GM19324 (cell line): ENCODE results near the gene ZNF853.
A peak's percentile ranks its signal among the peaks of the same experiment; 100 is the strongest.
"Not testable (repeated sequence)": the region's sequence is repeated elsewhere in the genome, so short reads cannot be mapped to it uniquely, and the experiment has no call there.

Source experiments
- ATAC-seq: cut with Tn5 transposase; IDR thresholded peaks from one replicate; pipeline ENCODE4 v1.9.1; 2021; ENCODE audit warnings: mild to moderate bottlenecking, moderate library complexity; ENCODE audit not compliant: unreplicated experiment, low FRiP score

Gene ZNF853

DNA sequence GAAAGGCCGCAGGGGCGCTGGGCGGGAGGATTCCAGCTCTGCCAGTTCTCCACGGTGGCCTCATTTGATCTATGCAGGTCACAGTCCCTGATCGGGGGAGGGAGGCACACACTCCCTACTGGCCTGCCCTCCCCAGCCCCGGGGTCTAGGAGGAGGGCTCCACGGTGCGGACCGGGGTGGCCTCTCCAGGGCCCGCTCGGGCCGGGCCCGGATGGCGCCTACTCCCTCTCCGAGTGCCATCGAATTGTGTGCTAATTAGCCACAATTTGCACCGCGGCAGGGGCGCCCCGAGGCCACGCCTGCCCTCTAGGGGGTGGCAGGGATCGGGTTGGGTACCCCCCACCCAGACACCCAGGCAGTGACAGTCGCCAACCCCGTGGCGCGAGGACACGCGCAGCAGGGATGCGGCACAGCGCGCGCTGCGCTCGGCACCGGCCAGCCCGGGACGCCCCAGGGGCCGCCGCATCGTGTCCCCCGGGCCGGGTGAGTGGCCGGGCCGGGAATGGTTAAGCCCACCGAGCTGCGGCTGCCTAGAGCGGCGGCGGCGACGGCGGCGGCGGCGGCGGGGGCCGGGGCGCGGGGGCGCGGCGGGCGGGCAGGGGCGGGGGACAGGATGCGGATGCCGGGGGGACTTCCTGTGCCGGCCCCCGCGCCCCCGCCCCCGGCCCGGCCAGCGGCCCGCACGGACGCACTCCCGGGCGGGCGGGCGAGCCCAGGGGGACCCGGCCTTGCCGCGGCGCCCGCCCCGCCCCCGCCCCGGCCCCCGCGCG is at the start of gene ZNF853:
ZNF853 (plus strand) TSS at position 658 of the 770 bp plus-strand sequence. CDS start 565 bp downstream, outside the sequence.
- ATAC-seq: no peak

DNA sequence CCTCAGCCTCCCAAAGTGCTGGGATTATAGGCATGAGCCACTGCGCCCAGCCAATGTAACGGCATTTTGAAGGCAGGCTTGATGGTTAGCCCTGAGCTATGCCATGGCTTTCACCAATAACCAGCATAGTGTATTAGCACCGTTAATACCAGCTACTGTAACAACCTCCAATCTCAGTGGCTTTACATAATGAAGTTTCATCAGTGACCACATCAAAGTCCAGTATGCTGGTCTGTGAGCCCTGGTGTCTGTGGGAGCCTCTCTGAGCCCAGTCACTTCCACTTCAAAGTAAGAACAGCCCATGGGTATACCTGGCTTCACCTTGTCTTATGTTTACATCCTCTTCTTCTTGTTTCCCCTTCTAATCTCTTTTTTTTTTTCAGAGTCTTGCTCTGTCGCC is 49.8 kb upstream of the ZNF853 start:
- no peak for ATAC-seq

DNA sequence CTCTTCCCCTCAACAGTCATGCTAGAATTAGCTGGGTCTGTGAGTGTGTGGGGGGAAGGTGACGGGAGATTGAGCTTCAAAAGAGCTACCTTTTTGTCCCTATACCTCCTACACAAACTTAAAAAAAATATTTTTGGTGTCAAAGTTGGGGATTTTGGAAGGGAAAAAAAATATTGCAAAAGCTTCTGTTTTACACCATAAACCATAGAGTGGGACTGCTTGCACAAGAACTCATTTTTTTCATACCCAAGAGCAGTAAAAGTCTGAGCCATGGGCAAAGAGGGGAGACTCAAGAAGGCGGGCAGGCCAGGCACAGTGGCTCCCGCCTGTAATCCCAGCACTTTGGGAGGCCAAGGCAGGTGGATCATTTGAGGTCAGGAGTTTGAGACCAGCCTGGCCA is 47.5 kb upstream of the ZNF853 start:
- no peak for ATAC-seq

DNA sequence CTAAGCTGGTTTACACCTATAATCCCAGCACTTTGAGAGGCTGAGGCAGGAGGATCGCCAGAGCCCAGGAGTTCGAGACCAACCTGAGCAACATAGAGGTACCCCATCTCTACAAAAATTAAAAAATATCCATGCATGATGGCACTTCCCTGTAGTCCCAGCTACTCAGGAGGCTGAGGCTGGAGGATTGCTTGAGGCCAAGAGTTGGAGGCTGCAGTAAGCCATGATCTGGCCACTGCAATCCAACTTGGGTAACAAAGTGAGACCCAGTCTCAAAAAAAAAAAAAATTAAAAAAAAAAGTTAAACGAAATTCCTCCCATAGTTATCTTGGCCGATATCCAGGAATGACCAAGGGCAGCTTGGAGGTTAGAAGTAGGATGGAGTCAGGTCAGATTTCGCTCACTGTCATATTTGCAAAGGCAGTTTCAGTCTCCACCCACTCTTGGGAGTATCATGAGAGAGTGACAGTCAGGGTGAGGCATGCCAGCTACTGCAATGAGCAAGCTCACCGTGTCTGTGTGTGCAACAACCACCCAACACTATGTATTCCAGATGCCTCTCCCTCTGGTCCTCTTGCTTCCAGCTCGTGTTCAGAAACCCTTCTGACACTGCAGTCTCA is 44.1 kb upstream of the ZNF853 start:
- no peak for ATAC-seq

DNA sequence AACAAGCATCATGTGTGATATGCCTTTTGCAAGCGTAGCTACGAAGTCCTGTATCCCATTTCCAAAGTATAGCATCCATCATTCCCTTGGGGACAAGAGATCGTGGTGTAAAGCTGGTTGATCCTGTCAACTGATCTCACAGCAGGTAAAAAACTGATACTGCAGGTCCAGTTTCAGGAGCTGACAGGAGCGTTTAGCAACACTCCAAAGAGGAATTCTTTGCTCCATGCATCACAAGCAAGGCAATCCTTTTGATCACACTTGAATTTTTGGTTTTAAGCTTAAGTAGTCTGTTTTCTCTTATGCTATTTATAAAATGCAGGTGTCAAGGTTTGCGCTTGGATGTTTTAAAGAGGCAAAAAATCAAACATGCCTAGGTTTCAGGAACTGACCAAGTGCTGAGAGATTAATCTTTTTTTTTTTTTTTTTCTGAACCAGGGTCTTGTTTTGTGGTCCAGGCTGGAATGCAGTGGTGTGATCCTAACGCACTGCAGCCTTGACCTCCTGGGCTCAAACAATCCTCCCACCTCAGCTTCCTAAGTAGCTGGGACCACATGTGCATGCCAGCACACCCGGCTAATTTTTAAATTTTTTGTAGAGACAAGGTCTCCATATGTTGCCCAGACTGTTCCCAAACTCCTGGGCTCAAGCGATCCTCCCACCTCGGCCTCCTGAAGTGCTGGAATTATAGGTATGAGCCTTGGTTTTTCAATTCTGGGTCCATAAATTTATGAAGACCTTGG is 40.0 kb upstream of the ZNF853 start:
- ATAC-seq: no peak

DNA sequence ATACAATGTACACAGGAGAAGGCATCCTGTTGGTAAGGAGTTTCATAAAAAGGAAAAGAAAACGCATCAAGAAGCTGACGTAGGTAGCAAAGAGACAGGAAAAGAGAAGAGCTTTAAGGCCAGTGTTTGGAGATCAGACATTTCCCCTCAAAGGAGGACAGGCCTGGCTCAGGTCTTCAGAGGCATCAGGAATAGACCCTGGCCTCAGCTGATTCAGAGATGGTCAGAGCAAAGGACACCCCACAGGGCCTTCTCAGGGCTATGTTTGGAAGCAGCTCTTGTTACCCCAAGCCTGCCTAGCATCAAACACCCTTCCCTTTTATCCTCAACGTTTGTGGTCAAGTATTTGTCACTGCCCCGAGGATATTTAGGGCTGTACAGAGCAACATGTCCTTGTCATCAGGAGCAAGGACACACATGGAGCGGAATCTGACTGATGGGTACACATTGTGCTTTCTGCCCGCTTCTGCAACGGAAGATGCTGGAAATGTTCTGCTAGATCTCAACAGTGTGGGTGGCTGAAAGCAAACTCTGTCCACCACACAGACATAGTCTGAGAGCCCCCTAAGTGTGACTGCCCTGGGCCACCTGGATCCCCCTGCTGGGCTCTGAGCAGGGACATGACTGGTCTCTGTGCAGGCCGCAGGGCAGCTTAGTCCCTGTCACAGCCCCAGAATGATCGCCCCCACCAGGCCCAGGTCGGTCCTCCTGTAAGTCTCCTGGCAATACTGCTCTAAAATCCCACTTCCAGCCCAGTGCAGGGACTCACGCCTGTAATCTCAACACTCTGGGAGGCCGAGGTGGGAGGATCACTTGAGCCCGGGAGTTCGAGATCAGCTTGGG is 39.2 kb upstream of the ZNF853 start:
- no peak for ATAC-seq

DNA sequence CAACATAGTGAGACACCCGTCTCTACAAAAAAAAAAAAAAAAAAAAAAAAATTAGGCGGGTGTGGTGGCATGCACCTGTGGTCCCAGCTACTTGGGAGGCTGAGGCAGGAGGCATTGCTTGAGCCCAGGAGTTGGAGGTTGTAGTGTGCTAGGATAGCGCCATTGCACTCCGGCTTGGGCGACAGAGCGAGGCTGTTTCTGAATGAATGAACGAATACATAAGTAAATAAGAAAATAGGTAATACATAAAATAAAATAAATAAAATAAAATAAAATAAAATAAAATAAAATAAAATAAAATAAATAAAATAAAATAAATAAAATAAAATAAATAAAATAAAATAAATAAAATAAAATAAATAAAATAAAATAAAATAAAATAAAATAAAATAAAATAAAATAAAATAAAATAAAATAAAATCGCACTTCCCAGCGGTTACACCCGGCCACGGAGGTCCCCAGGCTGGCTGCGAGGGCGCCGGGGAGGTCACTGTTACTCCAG is 38.5 kb upstream of the ZNF853 start:
- not testable (repeated sequence) for ATAC-seq

DNA sequence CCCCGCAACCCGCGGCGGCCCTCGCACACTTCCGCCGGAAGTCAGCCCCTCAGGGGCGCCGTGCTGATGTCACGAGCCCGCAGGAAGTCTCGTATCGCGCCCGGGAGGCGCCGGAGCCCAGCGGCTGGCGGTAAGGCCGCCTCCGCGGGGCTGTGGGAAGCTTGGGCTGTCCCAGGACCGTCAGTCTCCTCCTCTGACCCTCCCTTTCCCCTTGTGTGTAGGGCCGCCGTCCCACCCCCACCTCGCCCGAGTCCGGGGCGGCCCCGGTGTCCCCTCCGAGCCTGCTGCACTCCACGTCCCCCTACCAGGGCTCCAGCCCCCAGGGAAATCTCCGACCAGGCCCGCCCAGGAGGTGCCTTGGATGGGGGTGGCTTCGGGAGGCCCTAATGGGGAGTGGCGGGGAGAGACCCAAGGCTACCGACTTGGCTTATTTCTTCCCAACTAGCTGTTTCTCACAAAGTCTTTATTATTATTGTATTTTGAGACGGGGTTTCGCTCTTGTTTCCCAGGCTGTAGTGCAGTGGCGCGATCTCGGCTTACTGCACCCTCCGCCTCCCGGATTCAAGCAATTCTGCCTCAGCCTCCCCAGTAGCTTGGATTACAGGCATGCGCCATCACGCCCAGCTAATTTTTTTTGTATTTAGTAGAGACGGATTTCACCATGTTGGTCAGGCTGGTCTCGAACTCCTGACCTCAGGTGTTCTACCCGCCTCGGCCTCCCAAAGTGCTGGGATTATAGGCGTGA is 37.9 kb upstream of the ZNF853 start, which contains the start of gene ZDHHC4:
ZDHHC4 (plus strand) TSS at position 86 of the 745 bp plus-strand sequence. CDS start 3,108 bp downstream, outside the sequence.
- peak; percentile 97 for ATAC-seq

DNA sequence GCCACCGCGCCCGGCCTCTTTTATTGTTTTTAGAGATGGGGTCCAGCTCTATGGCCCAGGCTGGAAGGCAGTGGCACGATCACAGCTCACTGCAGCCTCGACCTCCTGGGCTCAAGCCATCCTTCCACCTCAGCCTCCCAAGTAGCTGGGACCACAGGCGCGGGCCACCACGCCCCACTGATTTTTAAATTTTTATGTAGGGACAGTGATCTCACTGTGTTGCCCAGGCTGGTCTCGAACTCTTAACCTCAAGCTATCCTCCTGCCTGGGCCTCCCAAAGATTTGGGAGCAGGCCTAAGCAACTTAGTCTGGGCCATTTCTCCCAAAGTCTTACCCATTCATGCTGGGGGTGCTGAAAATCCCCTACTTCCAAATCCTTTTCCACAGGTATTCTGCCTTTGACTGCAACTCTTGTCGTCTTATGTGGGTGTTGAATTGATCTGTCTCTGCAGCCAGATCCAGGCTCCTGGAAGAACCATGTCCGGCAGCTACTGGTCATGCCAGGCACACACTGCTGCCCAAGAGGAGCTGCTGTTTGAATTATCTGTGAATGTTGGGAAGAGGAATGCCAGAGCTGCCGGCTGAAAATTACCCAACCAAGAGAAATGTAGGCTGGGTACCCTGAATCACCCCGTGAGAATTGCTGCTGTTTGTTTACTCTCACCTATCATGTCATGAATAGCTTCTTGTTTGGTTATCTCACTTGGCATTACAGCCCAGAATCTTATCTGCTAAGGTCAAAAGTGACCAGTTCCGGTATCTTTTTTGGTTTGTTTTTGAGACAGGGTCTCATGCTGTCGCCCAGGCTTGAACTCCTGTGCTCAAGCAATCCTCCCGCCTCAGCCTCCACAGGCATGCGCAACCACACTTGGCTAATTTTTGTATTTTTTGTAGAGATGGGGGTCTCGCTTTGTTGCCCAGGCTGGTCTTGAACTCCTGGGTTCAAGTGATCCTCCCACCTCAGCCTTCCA is 37.0 kb upstream of the ZNF853 start:
- ATAC-seq: no peak

DNA sequence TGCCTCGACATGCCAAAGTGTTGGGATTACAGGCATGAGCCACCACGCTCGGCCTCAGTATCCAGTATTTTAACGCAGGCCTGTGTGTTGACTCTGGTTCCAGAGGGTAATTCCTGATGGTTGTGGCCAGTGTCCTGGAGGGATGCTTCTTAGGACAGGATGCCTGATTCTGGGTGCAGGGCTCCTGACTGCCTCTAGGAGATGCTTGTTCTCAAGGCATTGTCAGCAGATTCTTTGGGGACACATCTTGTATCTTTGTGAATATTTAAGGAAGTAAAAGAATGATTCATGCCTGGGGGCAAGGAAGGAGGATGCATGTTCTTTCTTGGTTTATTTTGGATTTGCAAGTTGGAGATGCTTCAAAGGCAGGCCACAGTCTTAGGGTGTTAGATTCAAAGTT is 36.0 kb upstream of the ZNF853 start:
- no peak for ATAC-seq

DNA sequence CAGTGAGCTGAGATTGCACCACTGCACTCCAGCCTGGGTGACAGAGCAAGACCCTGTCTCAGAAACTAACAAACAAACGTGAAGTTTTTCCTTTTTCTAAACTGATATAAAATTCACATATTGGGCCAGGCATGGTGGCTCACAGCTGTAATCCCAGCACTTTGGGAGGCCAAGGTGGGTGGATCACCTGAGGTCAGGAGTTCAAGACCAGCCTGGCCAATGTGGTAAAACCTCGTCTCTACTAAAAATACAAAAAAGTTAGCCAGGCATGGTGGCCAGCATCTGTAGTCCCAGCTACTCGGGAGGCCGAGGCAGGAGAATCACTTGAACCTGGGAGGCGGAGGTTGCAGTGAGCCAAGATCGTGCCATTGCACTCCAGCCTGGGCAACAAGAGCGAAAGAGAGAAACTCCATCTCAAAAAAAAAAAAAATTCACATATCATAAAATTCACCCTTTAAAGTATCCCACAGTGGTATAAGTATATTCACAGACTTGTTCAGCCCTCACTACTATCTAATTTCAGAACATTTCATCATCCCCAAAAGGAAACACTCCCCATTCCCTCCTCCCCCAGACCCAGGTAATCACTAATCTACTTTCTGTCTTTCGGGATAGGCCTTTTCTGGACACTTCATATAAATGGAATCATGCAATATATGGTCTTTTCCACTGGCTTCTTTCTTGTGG is 29.5 kb upstream of the ZNF853 start:
- ATAC-seq: not testable (repeated sequence)

DNA sequence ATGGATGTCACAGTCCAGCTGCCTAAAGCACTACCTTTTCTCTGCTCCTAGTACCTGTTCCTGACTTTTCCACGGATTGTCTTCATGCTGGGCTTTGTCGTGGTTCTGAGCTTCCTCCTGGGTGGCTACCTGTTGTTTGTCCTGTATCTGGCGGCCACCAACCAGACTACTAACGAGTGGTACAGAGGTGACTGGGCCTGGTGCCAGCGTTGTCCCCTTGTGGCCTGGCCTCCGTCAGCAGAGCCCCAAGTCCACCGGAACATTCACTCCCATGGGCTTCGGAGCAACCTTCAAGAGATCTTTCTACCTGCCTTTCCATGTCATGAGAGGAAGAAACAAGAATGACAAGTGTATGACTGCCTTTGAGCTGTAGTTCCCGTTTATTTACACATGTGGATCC is 26.8 kb upstream of the ZNF853 start:
- ATAC-seq: no peak

DNA sequence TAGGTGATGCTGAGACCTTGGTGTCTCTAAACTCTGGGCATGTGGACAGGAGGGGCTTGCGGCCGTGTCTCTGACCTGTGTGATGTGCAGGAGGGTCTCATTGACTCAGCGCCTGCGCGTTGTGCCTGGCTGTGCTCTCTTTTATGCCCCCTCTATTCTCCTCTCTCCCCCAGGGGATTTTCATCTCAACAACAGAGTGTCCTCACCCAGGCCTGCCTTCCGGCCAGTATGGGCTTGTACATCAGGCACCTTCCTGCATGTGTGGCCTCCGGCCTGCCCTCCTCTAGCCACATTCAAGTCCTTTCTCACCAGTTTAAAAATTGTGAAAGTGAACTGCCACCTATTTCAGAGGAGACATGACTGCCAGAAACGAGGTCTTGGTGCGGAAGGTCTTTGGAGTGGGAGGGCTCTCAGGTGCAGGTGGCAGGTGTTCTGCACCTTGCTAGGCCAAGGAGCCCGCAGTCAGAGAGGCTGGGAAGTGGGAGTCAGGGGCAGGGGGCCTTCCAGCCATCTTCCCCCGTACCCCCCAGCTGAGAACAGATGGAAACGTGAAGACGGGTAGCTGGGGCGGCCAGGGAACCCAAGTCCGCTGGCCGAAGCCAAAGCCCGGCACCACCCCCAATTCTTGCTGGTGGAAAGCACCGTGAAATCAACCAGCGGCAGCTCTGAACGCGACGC is 26.1 kb upstream of the ZNF853 start:
- no peak for ATAC-seq

DNA sequence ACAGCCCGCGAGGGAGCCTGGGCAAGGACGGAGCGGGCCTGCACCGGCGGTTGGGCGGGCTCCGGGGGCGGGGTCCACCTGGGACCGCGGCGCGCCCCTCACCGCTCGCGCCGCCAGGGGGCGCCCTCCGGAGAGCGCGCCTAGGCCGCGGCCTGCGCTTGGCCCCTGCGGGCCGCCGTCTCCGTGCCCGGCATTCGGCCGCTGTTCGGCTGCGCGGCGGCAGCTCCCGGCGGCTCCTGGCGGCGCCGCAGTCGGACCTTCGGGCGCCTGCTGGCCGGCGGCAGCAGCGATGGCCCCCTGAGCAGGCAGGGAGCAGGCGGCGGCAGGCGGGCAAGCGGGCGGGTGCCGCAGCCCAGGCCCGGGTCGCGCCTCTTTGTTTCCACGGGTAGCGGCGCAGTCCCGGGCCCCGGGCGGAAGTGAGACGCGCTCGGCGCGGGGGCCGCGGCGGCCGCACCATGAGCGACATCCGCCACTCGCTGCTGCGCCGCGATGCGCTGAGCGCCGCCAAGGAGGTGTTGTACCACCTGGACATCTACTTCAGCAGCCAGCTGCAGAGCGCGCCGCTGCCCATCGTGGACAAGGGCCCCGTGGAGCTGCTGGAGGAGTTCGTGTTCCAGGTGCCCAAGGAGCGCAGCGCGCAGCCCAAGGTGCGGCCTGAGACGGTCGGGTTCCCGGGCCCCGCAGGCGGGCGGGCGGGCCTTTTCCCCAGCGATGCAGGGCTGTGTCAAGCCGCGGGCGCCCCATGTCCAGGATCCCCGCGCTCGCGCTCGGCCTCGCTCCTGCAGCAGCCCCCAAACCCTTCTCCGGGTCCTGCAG is 25.4 kb upstream of the ZNF853 start, which contains the start of gene INTS15:
INTS15 (plus strand) TSS at position 193 of the 816 bp plus-strand sequence; CDS start at position 456, 263 bp downstream.
- peak; percentile 94 for ATAC-seq

DNA sequence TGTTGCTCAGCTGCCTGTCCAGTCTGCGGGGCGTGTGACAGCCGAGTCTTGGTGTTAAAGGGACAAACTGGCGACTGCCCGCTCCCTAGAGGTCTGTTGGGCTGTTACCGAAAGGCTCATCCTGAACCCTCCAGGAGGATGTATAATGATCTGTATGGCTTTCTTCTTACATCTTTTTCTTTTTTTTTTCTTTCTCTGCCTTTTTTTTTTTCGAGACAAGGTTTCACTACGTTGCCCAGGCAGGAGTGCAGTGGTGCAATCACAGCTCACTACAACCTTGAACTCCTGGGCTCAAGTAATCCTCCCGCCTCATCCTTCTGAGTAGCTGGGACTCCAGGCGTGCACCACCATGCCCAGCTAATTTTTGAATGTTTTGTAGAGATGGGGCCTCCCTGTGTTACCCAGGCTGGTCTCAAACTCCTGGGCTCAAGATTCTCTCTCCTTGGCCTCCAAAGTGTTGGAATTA is 24.7 kb upstream of the ZNF853 start:
- no peak for ATAC-seq

DNA sequence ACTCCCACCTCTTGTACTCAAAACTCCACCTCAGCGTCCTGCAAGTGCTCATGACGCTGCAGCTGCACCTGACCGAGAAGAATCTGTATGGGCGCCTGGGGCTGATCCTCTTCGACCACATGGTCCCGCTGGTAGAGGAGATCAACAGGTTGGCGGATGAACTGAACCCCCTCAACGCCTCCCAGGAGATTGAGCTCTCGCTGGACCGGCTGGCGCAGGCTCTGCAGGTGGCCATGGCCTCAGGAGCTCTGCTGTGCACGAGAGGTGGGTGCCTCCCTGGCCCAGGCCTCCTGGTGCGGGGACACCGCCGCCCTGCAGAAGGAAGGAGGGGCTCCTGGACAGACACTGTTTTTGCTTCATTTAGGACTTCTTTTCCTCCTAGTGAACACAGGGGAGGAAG is 15.3 kb upstream of the ZNF853 start:
- no peak for ATAC-seq
